Naive thymus-derived CD4-positive, alpha-beta T cell (primary cell): ENCODE results near the gene CYB5B. TPM values are rescaled to one million over a fixed set of nuclear protein-coding genes. Genes with fewer than 3 reads are reported as not detected.

Source experiments
- ATAC-seq: fragments of 150-1000 bp; cut with Tn5 transposase; 2 replicates; pipeline ENCODE4 v1.10.0; 2021; ENCODE audit warnings: mild to moderate bottlenecking, moderate library complexity
- CTCF ChIA-PET: fragments of 350-600 bp; sonication (Branson Sonifier 250); formaldehyde crosslinking; loops from one replicate; lab custom pipeline; 2021; ENCODE audit warnings: antibody characterized with exemption; lab: Charles Lee
- POLR2A ChIA-PET: fragments of 350-600 bp; sonication (Branson Sonifier 250); formaldehyde crosslinking; loops from one replicate; lab custom pipeline; 2021; ENCODE audit warnings: antibody characterized with exemption, inconsistent platforms; lab: Charles Lee
- DNase-seq, 9 donors: peaks; one replicate each; pipeline versions ENCODE4 v3.0.0 to v3.0.0-alpha.2; 2020 to 2022; ENCODE audit warnings: mixed read lengths in 1 of 9
- H3K27ac ChIP-seq: one replicate; pipeline ENCODE4 v1.7.0; 2013; ENCODE audit warnings: mild to moderate bottlenecking, low read depth, low read length, moderate library complexity
- H3K27me3 ChIP-seq, 2 donors: one replicate each; pipeline ENCODE4 v1.7.0; 2013; ENCODE audit warnings: low read length in 2 of 2, mild to moderate bottlenecking in 2 of 2, moderate library complexity in 2 of 2; ENCODE audit not compliant: control insufficient read depth in 2 of 2, insufficient read depth in 2 of 2
- H3K36me3 ChIP-seq, 3 experiments: 1 replicate in 2 of 3; 2 replicates in 1 of 3; pipeline ENCODE4 v1.7.0; 2013; ENCODE audit warnings: low read length in 3 of 3, mild to moderate bottlenecking in 3 of 3, moderate library complexity in 1 of 3; ENCODE audit not compliant: insufficient read depth in 3 of 3, control insufficient read depth in 2 of 3
- H3K4me1 ChIP-seq, 2 donors: one replicate each; pipeline ENCODE4 v1.7.0; 2013; ENCODE audit warnings: low read length in 2 of 2, mild to moderate bottlenecking in 2 of 2, moderate library complexity in 1 of 2; ENCODE audit not compliant: control insufficient read depth in 2 of 2, insufficient read depth in 2 of 2
- H3K4me3 ChIP-seq: 2 replicates; pipeline ENCODE4 v1.7.0; 2013; ENCODE audit warnings: mild to moderate bottlenecking, low read length
- H3K9me3 ChIP-seq, 3 experiments: 1 replicate in 2 of 3; 2 replicates in 1 of 3; pipeline ENCODE4 v1.7.0; 2013; ENCODE audit warnings: low read length in 3 of 3; ENCODE audit not compliant: control insufficient read depth in 2 of 3
- H3K27ac Mint-ChIP-seq, 9 donors: one replicate each; pipeline ENCODE4 v1.8.0; 2020 to 2022; ENCODE audit warnings: mixed read lengths in 9 of 9, mild to moderate bottlenecking in 8 of 9, moderate library complexity in 5 of 9, inconsistent platforms in 2 of 9
- H3K27me3 Mint-ChIP-seq, 5 donors: one replicate each; pipeline ENCODE4 v1.8.0; 2021 to 2022; ENCODE audit warnings: mixed read lengths in 5 of 5, mild to moderate bottlenecking in 1 of 5
- H3K36me3 Mint-ChIP-seq, 5 donors: one replicate each; pipeline ENCODE4 v1.8.0; 2020 to 2022; ENCODE audit warnings: mixed read lengths in 5 of 5, mild to moderate bottlenecking in 3 of 5, inconsistent platforms in 1 of 5
- H3K4me1 Mint-ChIP-seq, 7 donors: one replicate each; pipeline ENCODE4 v1.8.0; 2020 to 2022; ENCODE audit warnings: mixed read lengths in 7 of 7, mild to moderate bottlenecking in 3 of 7, inconsistent platforms in 1 of 7
- H3K4me3 Mint-ChIP-seq, 10 donors: one replicate each; pipeline ENCODE4 v1.8.0; 2020 to 2022; ENCODE audit warnings: mild to moderate bottlenecking in 10 of 10, mixed read lengths in 10 of 10, moderate library complexity in 6 of 10, inconsistent platforms in 2 of 10
- H3K9me3 Mint-ChIP-seq, 11 donors: one replicate each; pipeline ENCODE4 v1.8.0; 2020 to 2022; ENCODE audit warnings: mixed read lengths in 11 of 11, mild to moderate bottlenecking in 4 of 11, inconsistent platforms in 1 of 11, moderate library complexity in 1 of 11
- intact Hi-C, 2 donors: fragments of 100-400 bp; cut with micrococcal nuclease; formaldehyde crosslinking; loops; one replicate each; pipeline ENCODE4 v1.15.1; 2023
- polyA plus RNA-seq, 2 donors: library from polyadenylated mRNA; unstranded; fragments of 300-500 nt; fragmentation: Illumina TruSeq; gene quantifications; one replicate each; pipeline ENCODE4 v1.2.3, GENCODE V29; 2021
- total RNA-seq, 6 experiments: library from RNA in 5 of 6; stranded (reverse) in 5 of 6; gene quantifications; 1 replicate in 5 of 6; 2 replicates in 1 of 6; pipeline ENCODE4 v1.2.3 and lab custom pipeline; 2021 to 2026

CYB5B gene
- total and polyA plus RNA-seq, 7 experiments from 2014 or later: 29.6 to 148 (median 49.2) TPM

GRCh38 chr16:69495821-69496220, 71.4 kb downstream of the CYB5B start:
- no peaks in the 10 kb centered on the region for H3K4me1 ChIP-seq
- Mint-ChIP-seq H3K4me3 (no peak overlapping the region), H3K27ac (no peak overlapping the region), H3K27me3 (no peaks in the 10 kb centered on the region), H3K9me3 (no peaks in the 10 kb centered on the region), H3K36me3 (no peaks in the 10 kb centered on the region), H3K4me1 (peaks cover 0 to 2% (median 0%) of the 10 kb centered on the region in 7 donors)
- H3K4me3 ChIP-seq: no peak overlapping the region
- ATAC-seq (no peak), DNase-seq (no peak)
- no peak overlapping the region for H3K27ac ChIP-seq
- H3K36me3 ChIP-seq: no peaks in the 10 kb centered on the region
- H3K27me3 ChIP-seq: no peaks in the 10 kb centered on the region
- H3K9me3 ChIP-seq: no peaks in the 10 kb centered on the region
- intact Hi-C loops: no loop called here
- ChIA-PET CTCF (no interaction called here), POLR2A (no interaction called here)

- Mint-ChIP-seq H3K4me3 (no peak overlapping the region), H3K9me3 (no peaks in the 10 kb centered on the region), H3K27ac (no peak overlapping the region), H3K4me1 (peaks cover 0 to 2% (median 0%) of the 10 kb centered on the region in 7 donors), H3K27me3 (no peaks in the 10 kb centered on the region), H3K36me3 (no peaks in the 10 kb centered on the region)
- intact Hi-C loops: no loop called here
- H3K36me3 ChIP-seq: no peaks in the 10 kb centered on the region
- DNase-seq (no peak), ATAC-seq (no peak)
- H3K4me1 ChIP-seq: no peaks in the 10 kb centered on the region
- H3K9me3 ChIP-seq: no peaks in the 10 kb centered on the region
- CTCF ChIA-PET: no interaction called here
- POLR2A ChIA-PET: no interaction called here
- H3K27me3 ChIP-seq: no peaks in the 10 kb centered on the region
- no peak overlapping the region for H3K4me3 ChIP-seq
- no peak overlapping the region for H3K27ac ChIP-seq
These were observed 72.0 kb downstream of the CYB5B start for GRCh38 chr16:69496376-69496775.

- ATAC-seq (no peak), DNase-seq (no peak)
- no peaks in the 10 kb centered on the region for H3K9me3 Mint-ChIP-seq
- peaks cover 0 to 2% (median 0%) of the 10 kb centered on the region in 7 donors for H3K4me1 Mint-ChIP-seq
- POLR2A ChIA-PET: no interaction called here
- CTCF ChIA-PET: no interaction called here
- Histone ChIP-seq H3K9me3 (no peaks in the 10 kb centered on the region), H3K4me3 (no peak overlapping the region), H3K4me1 (no peaks in the 10 kb centered on the region), H3K27ac (no peak overlapping the region), H3K36me3 (no peaks in the 10 kb centered on the region), H3K27me3 (no peaks in the 10 kb centered on the region)
- no peak overlapping the region for H3K4me3 Mint-ChIP-seq
- no peaks in the 10 kb centered on the region for H3K36me3 Mint-ChIP-seq
- intact Hi-C loops: no loop called here
- H3K27me3 Mint-ChIP-seq: no peaks in the 10 kb centered on the region
- no peak overlapping the region for H3K27ac Mint-ChIP-seq
These were observed 72.5 kb downstream of the CYB5B start for GRCh38 chr16:69496896-69497295.

- Mint-ChIP-seq H3K27ac (no peak overlapping the region), H3K4me1 (peaks cover 0 to 7% (median 0%) of the 10 kb centered on the region in 7 donors), H3K27me3 (peaks cover 0 to 3% (median 0%) of the 10 kb centered on the region in 5 donors), H3K4me3 (no peak overlapping the region), H3K9me3 (no peaks in the 10 kb centered on the region), H3K36me3 (no peaks in the 10 kb centered on the region)
- Histone ChIP-seq H3K27me3 (no peaks in the 10 kb centered on the region), H3K4me1 (no peaks in the 10 kb centered on the region), H3K36me3 (no peaks in the 10 kb centered on the region), H3K9me3 (no peaks in the 10 kb centered on the region), H3K4me3 (no peak overlapping the region), H3K27ac (no peak overlapping the region)
- CTCF ChIA-PET: no interaction called here
- DNase-seq (no peak), ATAC-seq (no peak)
- POLR2A ChIA-PET: no interaction called here
- intact Hi-C loops: no loop called here
These were observed 73.6 kb downstream of the CYB5B start for GRCh38 chr16:69497876-69498596.

GRCh38 chr16:69498926-69499325, 74.5 kb downstream of the CYB5B start:
- Mint-ChIP-seq H3K4me1 (peaks cover 0 to 7% (median 0%) of the 10 kb centered on the region in 7 donors), H3K27me3 (peaks cover 0 to 3% (median 0%) of the 10 kb centered on the region in 5 donors), H3K36me3 (no peaks in the 10 kb centered on the region), H3K27ac (no peak overlapping the region), H3K4me3 (no peak overlapping the region), H3K9me3 (no peaks in the 10 kb centered on the region)
- ATAC-seq (no peak), DNase-seq (no peak)
- Histone ChIP-seq H3K36me3 (no peaks in the 10 kb centered on the region), H3K9me3 (no peaks in the 10 kb centered on the region), H3K4me1 (no peaks in the 10 kb centered on the region), H3K4me3 (no peak overlapping the region), H3K27ac (no peak overlapping the region), H3K27me3 (no peaks in the 10 kb centered on the region)
- POLR2A ChIA-PET: no interaction called here
- intact Hi-C loops: no loop called here
- CTCF ChIA-PET: no interaction called here

- no peak overlapping the region for H3K4me3 Mint-ChIP-seq
- no peaks in the 10 kb centered on the region for H3K4me1 ChIP-seq
- H3K27me3 Mint-ChIP-seq: peaks cover 0 to 3% (median 0%) of the 10 kb centered on the region in 5 donors
- no peak overlapping the region for H3K4me3 ChIP-seq
- H3K27ac Mint-ChIP-seq: no peak overlapping the region
- peaks cover 0 to 7% (median 0%) of the 10 kb centered on the region in 7 donors for H3K4me1 Mint-ChIP-seq
- no peaks in the 10 kb centered on the region for H3K9me3 ChIP-seq
- intact Hi-C loops: no loop called here
- H3K36me3 Mint-ChIP-seq: no peaks in the 10 kb centered on the region
- H3K27ac ChIP-seq: no peak overlapping the region
- no peaks in the 10 kb centered on the region for H3K9me3 Mint-ChIP-seq
- ChIA-PET POLR2A (no interaction called here), CTCF (no interaction called here)
- ATAC-seq (no peak), DNase-seq (no peak)
- H3K36me3 ChIP-seq: no peaks in the 10 kb centered on the region
- no peaks in the 10 kb centered on the region for H3K27me3 ChIP-seq
These were observed 75.3 kb downstream of the CYB5B start for GRCh38 chr16:69499541-69500230.
